Activated CD8-positive, alpha-beta memory T cell treated with anti-CD3 and anti-CD28 coated beads for 1 hour (primary cell): ENCODE results near the gene NAGK.
"Not testable (repeated sequence)": the region's sequence is repeated elsewhere in the genome, so short reads cannot be mapped to it uniquely, and the experiment has no call there.

ENCODE experiments used
- DNase-seq, 2 donors: peaks; one replicate each; pipeline ENCODE4 v3.0.0-alpha.2; 2020; ENCODE audit warnings: low read depth in 1 of 2; ENCODE audit errors: extremely low read depth in 1 of 2

Gene NAGK

DNA sequence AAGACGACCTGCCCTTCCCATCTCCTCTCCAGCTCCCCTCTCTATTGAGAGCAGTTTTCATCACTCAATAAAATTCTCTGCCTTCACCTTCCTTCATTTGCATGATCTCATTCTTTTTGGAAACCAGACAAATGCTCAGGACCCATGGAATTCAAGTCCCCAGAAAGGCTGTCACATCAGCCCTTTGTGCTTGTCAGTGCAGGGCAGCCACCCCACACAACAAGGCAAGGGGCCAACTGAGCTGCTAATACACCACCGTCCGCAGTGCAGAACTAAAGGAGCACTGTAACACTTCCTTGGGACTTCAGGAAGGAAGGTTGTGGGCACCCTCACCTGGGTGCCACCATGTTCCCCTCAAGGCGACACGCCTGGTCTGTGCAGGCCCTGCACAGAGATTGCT is 35.4 kb downstream of the NAGK start:
- DNase-seq = no peak

- DNase-seq = not testable (repeated sequence)
These were observed 38.0 kb downstream of the NAGK start for GRCh38 chr2:71106463-71106862.

- no peak for DNase-seq
These were observed 39.6 kb downstream of the NAGK start for GRCh38 chr2:71108091-71108490.

GRCh38 chr2:71113843-71114242 is 45.4 kb downstream of the NAGK start:
- DNase-seq = no peak

DNA sequence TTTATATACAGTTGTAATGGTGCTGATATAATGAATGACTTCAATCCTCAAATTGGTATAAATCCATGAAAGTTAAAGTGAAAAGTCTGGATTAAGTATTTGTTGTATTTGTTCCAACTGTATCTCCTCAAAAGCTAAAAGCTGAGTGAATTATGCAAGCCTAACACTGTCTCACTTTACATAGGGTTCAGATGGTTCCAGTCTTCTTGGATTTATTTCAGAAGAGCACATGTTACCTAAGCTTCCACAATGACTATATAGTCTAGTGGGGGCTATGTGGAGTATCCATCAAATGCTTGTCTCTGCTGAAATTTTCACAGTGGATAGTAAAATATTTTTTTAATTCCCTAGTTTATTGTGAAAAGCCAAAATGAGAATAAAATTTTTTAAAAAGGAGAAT is 48.6 kb downstream of the NAGK start:
- DNase-seq = no peak

- no peak for DNase-seq
These were observed 51.7 kb downstream of the NAGK start for GRCh38 chr2:71120195-71120594.

- DNase-seq = no peak
These were observed 53.0 kb downstream of the NAGK start for GRCh38 chr2:71121479-71121878.

- no peak for DNase-seq
These were observed 54.2 kb downstream of the NAGK start for GRCh38 chr2:71122387-71123298.

GRCh38 chr2:71125506-71126294 is 57.3 kb downstream of the NAGK start:
- no peak for DNase-seq

DNA sequence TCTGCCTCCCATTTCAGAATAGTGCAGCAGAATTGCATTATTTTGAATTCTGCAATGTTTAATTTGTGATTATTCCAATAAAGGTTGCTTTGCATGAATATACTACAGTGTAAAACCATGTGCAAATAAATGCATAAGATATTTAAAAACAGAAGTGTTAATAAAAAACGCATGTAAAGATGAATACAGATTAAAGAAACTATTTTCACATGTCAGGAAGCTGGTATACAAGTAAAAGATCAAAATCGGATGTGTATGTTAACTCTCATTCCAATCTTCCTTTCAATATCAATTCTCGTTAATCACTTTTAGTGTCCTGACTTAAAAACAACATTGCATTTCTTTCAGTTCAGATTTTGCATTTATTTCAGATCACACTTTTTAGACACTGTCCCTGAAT is 58.5 kb downstream of the NAGK start:
- DNase-seq = no peak
